CD4-positive, alpha-beta T cell treated with Interleukin-21 for 1 hour (primary cell): Measurements from ENCODE around the gene ZBTB16.

ENCODE experiments used
- DNase-seq: peaks from one replicate; pipeline ENCODE4 v3.0.0-alpha.2; 2020

Gene ZBTB16

DNA sequence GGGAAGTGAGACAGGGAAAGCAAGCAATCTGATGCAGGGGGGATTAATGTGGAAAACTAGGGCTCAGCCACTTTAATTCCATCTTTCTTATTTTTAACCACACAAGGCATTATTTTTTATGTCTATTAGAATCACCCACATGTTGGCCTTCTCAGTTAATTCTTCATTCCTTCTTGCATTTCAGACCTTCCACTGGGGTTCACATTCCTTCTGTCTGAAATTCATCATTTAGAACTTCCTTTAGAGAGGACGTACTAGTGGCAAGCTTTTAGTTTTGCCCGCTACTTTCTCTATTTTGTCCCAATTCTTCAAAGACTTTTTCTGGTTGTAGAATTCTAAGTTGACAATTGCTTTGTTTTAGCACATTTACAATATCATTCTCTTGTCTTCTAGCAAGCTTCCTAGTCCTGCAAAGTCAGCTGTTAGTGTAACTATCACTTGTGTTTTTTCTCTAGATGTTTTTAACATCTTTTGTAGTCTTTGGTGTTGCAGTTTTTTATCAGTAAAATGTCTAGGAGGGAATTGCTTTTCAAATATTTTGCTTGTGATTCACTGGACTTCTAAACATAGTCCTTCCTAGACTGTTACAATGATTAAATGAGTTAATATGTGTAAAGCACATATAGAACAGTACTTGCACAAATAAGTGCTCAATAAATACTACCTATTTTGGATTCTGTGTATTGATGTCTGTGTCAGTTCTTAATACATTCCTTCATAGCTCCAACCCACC is 231.2 kb downstream of the ZBTB16 start:
- DNase-seq, result no peak

DNA sequence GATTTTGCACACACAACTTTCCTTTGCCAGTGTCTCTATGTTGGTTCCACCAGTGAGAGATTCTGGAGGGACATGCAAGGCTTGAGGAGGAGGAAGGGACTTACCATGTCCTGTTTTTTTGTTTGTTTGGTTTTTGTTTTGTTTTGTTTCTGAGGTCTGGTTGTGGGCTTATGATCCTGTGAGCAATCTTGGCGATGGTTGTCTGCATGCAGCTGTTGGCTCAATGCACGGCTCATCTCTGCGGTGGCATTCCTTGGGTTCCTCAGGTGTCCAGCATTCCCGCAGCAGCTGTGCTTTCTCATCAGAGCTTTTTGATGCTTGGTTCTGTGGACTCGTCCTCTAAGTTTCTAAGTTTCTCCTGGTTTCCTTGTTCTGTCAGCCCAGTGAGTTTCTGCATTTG is 231.9 kb downstream of the ZBTB16 start:
- DNase-seq, result no peak

DNA sequence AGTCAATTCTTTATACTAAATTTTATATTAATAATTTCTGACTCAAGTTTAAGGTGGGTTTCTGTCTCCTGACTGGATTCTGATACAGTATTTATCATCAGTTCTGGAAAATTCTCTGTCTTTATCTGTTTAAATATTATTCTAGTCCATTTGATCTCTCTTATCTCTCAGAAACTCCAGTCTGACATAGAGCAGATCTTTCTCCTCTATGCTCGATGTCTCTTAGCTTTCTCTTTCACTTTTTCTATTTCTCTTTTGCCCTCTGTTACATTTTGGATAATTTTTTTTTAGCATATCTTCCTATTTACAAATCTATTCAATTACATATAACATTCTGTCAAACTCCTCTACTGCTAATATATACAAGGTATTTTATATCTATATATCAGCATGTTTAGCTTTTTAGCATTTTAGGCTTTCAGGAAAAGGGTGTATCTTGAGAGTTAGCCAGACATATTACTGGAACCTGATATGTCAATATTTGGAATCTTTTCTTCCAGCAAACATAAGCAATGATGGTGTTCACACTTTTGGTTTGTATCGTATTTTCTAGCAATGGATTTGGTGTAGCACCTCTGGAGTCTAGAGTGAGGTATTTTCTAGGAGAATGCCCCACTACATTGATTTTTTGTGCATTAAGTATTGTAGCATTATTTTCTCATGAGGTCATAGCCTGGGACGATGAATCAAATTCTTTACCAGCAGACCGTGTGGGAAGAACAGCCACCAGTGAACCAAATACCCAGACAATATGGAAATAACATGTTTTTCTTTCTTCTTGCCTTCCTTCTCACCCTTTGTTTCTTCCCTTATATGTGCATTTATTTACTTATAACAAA is 232.6 kb downstream of the ZBTB16 start:
- DNase-seq, result no peak

DNA sequence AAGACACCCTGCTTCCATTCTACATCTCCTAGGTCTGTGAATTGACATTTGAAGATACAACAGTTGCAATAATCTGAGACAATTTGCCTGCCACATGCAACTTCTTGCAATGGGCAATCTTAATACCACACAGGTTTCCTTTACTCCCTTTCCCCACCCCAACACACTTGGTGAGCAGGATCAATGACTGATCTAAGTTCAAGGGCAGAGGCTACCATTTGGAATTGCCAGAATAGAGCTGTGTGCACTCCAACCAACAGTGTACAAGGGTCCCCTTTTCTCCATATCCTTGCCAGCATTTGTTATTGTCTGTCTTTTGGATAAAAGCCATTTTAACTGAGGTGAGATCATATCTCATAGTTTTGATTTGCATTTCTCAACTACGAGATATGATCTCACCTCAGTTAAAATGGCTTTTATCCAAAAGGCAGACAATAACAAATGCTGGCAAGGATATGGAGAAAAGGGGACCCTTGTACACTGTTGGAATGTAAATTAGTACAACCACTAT is 233.7 kb downstream of the ZBTB16 start:
- DNase-seq, result no peak

DNA sequence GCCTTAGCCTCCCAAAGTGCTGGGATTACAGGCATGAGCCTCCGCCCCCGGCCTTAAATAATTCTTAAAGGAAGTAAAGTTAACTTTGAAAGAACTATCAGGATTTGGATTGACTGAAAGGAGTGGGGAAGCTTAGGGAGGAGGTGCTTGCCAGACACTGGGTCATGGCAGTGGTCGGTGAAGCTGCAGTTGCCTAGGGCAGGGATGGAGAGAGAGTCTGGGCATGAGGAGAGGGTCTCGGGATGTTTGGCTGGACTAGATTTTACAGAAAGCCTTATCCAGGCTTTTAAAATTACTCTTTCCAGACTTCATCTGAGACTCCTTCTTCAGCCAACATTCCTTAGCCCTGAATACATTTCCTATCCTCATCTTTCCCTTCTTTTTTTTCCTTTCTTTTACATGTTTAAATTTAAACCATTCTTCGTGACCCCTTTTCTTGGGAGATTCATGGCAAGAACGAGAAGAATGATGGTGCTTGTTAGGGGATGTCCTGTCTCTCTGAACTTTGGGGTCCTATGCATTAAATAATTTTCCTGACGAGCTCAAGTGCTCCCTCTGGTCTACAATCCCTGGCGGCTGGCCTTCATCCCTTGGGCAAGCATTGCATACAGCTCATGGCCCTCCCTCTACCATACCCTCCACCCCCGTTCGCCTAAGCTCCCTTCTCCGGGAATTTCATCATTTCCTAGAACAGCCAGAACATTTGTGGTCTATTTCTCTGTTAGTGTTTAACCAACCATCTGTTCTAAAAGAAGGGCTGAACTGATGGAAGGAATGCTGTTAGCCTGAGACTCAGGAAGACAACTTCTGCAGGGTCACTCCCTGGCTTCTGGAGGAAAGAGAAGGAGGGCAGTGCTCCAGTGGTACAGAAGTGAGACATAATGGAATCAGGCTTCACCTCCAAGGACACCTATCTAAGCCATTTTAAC is 236.4 kb downstream of the ZBTB16 start, which contains the start of gene NNMT:
NNMT (plus strand) TSS at position 724 of the 929 bp plus-strand sequence; CDS start at position 882, 158 bp downstream.
- no peak for DNase-seq

DNA sequence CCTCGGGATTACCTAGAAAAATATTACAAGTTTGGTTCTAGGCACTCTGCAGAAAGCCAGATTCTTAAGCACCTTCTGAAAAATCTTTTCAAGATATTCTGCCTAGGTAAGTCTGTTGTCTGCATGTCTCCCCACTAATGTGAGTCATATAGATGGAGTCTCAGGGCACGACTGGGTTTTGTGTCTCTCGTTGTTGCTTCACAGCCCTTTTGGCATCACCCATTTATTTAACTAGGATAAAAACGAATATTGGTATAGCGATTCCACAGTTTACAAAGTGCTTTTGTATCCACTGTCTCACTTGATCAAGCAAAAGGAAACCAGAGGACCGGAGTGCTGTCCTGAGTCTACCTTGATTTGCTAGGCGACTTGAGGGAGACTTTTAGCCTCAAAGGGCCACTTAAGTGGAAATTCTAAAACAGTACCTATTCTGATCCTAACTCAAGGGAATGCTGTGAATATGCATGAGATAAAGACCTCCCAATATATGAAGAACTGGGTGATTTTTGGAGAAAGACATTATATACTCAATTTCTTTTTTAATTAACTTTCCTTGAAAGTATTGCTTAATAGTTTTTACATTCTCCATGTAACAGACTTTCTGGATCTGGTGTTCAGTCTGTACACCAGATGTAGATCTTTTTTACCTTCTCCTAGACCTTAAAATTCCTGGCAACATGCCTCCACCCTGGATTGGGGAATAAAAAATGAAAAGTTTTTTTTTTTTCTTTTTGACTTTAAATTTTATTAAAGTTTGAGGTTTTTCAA is 237.3 kb downstream of the ZBTB16 start:
- DNase-seq, result no peak

DNA sequence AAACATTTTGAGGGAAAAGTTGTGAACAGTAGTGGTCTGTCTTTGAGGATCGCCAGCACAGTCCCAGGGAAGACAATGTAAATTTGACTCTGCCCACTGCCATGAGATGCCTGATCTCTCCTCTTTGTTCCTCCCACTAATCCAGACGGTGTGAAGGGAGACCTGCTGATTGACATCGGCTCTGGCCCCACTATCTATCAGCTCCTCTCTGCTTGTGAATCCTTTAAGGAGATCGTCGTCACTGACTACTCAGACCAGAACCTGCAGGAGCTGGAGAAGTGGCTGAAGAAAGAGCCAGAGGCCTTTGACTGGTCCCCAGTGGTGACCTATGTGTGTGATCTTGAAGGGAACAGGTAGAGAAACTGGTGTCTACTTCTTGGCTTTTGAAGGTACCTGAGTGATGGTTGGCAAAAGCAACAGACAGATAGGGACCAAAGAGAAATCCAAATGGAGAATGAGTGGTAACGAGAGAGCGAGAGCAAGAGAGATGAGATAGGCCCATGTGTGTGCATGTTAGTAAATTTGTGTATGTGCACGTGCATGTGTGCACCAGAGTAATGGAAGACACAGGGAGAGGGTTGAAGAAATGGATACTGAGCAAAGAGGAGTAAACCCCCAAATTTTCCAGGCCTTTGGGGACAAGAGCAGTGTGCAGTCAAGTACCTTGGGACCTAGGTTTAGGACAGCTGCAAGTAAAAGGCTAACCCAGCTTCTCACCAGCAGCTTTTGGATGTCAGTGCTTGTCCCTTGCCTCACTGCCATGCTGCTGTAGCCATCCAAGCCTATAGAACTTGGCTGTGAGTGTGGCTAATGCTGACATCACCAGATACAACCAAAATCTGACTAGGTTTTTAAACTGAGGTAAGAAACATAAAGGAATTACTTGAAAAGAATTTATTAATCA is 238.5 kb downstream of the ZBTB16 start:
- no peak for DNase-seq

DNA sequence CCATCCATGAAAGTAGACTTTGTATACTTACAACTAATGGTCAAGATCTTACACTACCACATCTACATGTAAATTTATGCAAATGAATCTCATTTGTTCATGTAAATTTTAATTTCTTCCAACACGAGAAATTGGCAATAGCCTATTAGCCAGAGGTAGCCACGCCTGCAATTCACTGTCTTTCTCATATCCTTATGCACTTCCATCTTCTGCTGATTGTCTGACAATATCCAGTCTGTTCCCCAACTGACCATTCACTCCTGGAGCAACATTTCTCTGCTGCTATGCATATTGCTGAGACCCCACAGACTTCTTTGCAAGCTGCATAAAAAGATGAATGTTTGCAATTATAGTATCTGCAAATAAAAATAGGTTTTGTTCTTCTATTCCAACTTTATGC is 239.2 kb downstream of the ZBTB16 start:
- DNase-seq, result no peak
